IMR-90 (cell line): ENCODE measurements around the gene E4F1. TPM values are rescaled to one million over a fixed set of nuclear protein-coding genes. Genes with fewer than 3 reads are reported as not detected.
A peak's percentile ranks its signal among the peaks of the same experiment; 100 is the strongest.

Experiments used
- ATAC-seq: fragments of 200-7000 bp; cut with Tn5 transposase; 2 replicates; pipeline ENCODE4 v1.9.1; 2020; ENCODE audit warnings: low read depth, mild to moderate bottlenecking, moderate library complexity
- BruUV-seq: library from RNA; stranded (reverse); fragments of 400-500 nt; replicated peaks from 2 replicates; lab custom pipeline; 2021; lab: Mats Ljungman, UMichigan
- CTCF ChIA-PET: fragments of 300-600 bp; formaldehyde crosslinking; extraction: SDS; loops from one replicate; lab custom pipeline; 2021; ENCODE audit warnings: antibody characterized with exemption; lab: Yijun Ruan, JAX
- POLR2A ChIA-PET: fragments of 300-600 bp; sonication (Branson Sonifier 250); formaldehyde crosslinking; loops from one replicate; lab custom pipeline; 2022; ENCODE audit warnings: antibody characterized with exemption; ENCODE audit not compliant: unreplicated experiment; lab: Charles Lee
- DNase-seq: peaks from one replicate; pipeline ENCODE4 v3.0.0; 2013
- H2AFZ ChIP-seq: replicated peaks from 2 replicates; pipeline ENCODE3; 2013; ENCODE audit warnings: low read length, mild to moderate bottlenecking; ENCODE audit not compliant: poor library complexity
- H2AK5ac ChIP-seq: 2 replicates; pipeline ENCODE4 v1.6.1; 2013; ENCODE audit warnings: low read depth, low read length, inconsistent platforms
- H2AK9ac ChIP-seq: replicated peaks from 2 replicates; pipeline ENCODE3; 2013; ENCODE audit warnings: mild to moderate bottlenecking, low read depth, low read length, moderate library complexity; ENCODE audit not compliant: poor library complexity
- H2BK120ac ChIP-seq: 2 replicates; pipeline ENCODE4 v1.6.1; 2013; ENCODE audit warnings: low read depth, low read length, inconsistent platforms
- H2BK15ac ChIP-seq: 3 replicates; pipeline ENCODE4 v1.6.1; 2013; ENCODE audit warnings: low read depth, low read length, inconsistent platforms
- H2BK20ac ChIP-seq: 2 replicates; pipeline ENCODE4 v1.6.1; 2013; ENCODE audit warnings: low read depth, mild to moderate bottlenecking, inconsistent platforms, low read length, moderate library complexity
- H2BK5ac ChIP-seq: 2 replicates; pipeline ENCODE4 v1.6.1; 2013; ENCODE audit warnings: mild to moderate bottlenecking, low read depth, low read length, inconsistent platforms; ENCODE audit not compliant: poor library complexity, severe bottlenecking
- H3K14ac ChIP-seq: replicated peaks from 2 replicates; pipeline ENCODE4 v1.6.1; 2013; ENCODE audit warnings: low read depth, low read length, inconsistent platforms
- H3K18ac ChIP-seq: 2 replicates; pipeline ENCODE4 v1.6.1; 2013; ENCODE audit warnings: low read depth, low read length, control low read depth
- H3K23ac ChIP-seq: 2 replicates; pipeline ENCODE4 v1.6.1; 2013; ENCODE audit warnings: low read depth, low read length, inconsistent platforms
- H3K27ac ChIP-seq: 2 replicates; pipeline ENCODE4 v1.5.1; 2013; ENCODE audit warnings: mild to moderate bottlenecking, control low read depth, low read length; ENCODE audit not compliant: insufficient read depth
- H3K27me3 ChIP-seq: 2 replicates; pipeline ENCODE4 v1.6.1; 2013; ENCODE audit warnings: low read length; ENCODE audit not compliant: control insufficient read depth, insufficient read depth
- H3K36me3 ChIP-seq: 2 replicates; pipeline ENCODE4 v1.6.1; 2013; ENCODE audit warnings: low read length, mixed read lengths; ENCODE audit not compliant: control insufficient read depth, insufficient read depth
- H3K4ac ChIP-seq: 2 replicates; pipeline ENCODE4 v1.6.1; 2013; ENCODE audit warnings: low read depth, low read length, inconsistent platforms
- H3K4me1 ChIP-seq: 2 replicates; pipeline ENCODE4 v1.6.1; 2013; ENCODE audit warnings: low read length, mixed read lengths; ENCODE audit not compliant: control insufficient read depth, insufficient read depth
- H3K4me2 ChIP-seq: 2 replicates; pipeline ENCODE4 v1.6.1; 2013; ENCODE audit warnings: low read depth, mild to moderate bottlenecking, control low read depth, low read length, moderate library complexity
- H3K4me3 ChIP-seq: 2 replicates; pipeline ENCODE4 v1.5.1; 2013; ENCODE audit warnings: low read depth, mild to moderate bottlenecking, control low read depth, low read length, moderate library complexity; ENCODE audit not compliant: insufficient read depth
- H3K56ac ChIP-seq: 2 replicates; pipeline ENCODE4 v1.6.1; 2013; ENCODE audit warnings: low read length, inconsistent platforms; ENCODE audit not compliant: insufficient read depth; ENCODE audit errors: extremely low read depth
- H3K79me1 ChIP-seq, 2 experiments: 2 replicates each; pipeline ENCODE4 v1.6.1; 2013; ENCODE audit warnings: low read length in 2 of 2, inconsistent platforms in 1 of 2, low read depth in 1 of 2
- H3K9ac ChIP-seq: 2 replicates; pipeline ENCODE4 v1.6.1; 2013; ENCODE audit warnings: low read depth, low read length, control low read depth
- H3K9me1 ChIP-seq: 2 replicates; pipeline ENCODE4 v1.6.1; 2013; ENCODE audit warnings: low read length, inconsistent platforms; ENCODE audit not compliant: insufficient read depth
- H3K9me3 ChIP-seq: 2 replicates; pipeline ENCODE4 v1.6.1; 2013; ENCODE audit warnings: low read length; ENCODE audit not compliant: control insufficient read depth, insufficient read depth
- H4K20me1 ChIP-seq: 2 replicates; pipeline ENCODE4 v1.6.1; 2013; ENCODE audit warnings: low read length, inconsistent platforms; ENCODE audit not compliant: insufficient read depth
- H4K5ac ChIP-seq: 2 replicates; pipeline ENCODE4 v1.6.1; 2013; ENCODE audit warnings: mild to moderate bottlenecking, low read depth, low read length, control low read depth
- H4K8ac ChIP-seq, 2 experiments: 2 replicates each; pipeline ENCODE4 v1.6.1; 2013; ENCODE audit warnings: low read depth in 2 of 2, low read length in 2 of 2, control low read depth in 1 of 2, inconsistent platforms in 1 of 2
- H4K91ac ChIP-seq: 2 replicates; pipeline ENCODE4 v1.6.1; 2013; ENCODE audit warnings: low read depth, low read length, inconsistent platforms; ENCODE audit not compliant: insufficient read depth
- BHLHE40 ChIP-seq: fragments of 150-350 bp; IDR thresholded peaks from 2 replicates; pipeline ENCODE4 v1.6.1; 2016; ENCODE audit warnings: mild to moderate bottlenecking, low read depth, low read length
- CEBPB ChIP-seq: IDR thresholded peaks from 2 replicates; pipeline ENCODE4 v1.6.1; 2012; ENCODE audit warnings: low read depth, low read length, improper control_type of control experiment
- CHD1 ChIP-seq: IDR thresholded peaks from 2 replicates; pipeline ENCODE4 v1.6.1; 2012; ENCODE audit warnings: low read depth, low read length, improper control_type of control experiment
- CTCF ChIP-seq: conservative IDR thresholded peaks from 2 replicates; pipeline ENCODE4 v1.5.1; 2012; ENCODE audit warnings: mild to moderate bottlenecking, low read depth, low read length, improper control_type of control experiment
- ELK1 ChIP-seq: fragments of 150-350 bp; IDR thresholded peaks from 2 replicates; pipeline ENCODE4 v1.6.1; 2016; ENCODE audit warnings: low read depth, mild to moderate bottlenecking, low read length, moderate library complexity, borderline replicate concordance
- MAZ ChIP-seq: IDR thresholded peaks from 2 replicates; pipeline ENCODE4 v1.6.1; 2012; ENCODE audit warnings: low read depth, mild to moderate bottlenecking, low read length, improper control_type of control experiment, moderate library complexity, borderline replicate concordance
- MXI1 ChIP-seq: IDR thresholded peaks from 2 replicates; pipeline ENCODE4 v1.6.1; 2012; ENCODE audit warnings: low read depth, mild to moderate bottlenecking, low read length, moderate library complexity, borderline replicate concordance
- POLR2A ChIP-seq: IDR thresholded peaks from 2 replicates; pipeline ENCODE4 v1.6.1; 2012; ENCODE audit warnings: mild to moderate bottlenecking, low read depth, low read length
- RFX5 ChIP-seq: IDR thresholded peaks from 2 replicates; pipeline ENCODE4 v1.8.0; 2012; ENCODE audit warnings: low read depth, mild to moderate bottlenecking, low read length, moderate library complexity
- USF2 ChIP-seq: fragments of 150-350 bp; IDR thresholded peaks from 2 replicates; pipeline ENCODE4 v1.6.1; 2017; ENCODE audit warnings: mild to moderate bottlenecking, antibody characterized with exemption, low read length, low read depth
- WGBS, 2 experiments: methylation state at CpG; one replicate each; pipeline versions ENCODE4 v1.1.5 to v1.1.7; 2013; ENCODE audit warnings: missing lambda C conversion rate in 2 of 2; ENCODE audit not compliant: insufficient read length in 1 of 2; ENCODE audit errors: extremely low coverage in 2 of 2; 5-methylcytosine and 5-hydroxymethylcytosine counted together
- dilution Hi-C: fragments of 300-500 bp; cut with HindIII; formaldehyde crosslinking; loops from one replicate; pipeline ENCODE4 v1.14.3; 2018; ENCODE audit warnings: low sequenced_read_pairs; ENCODE audit not compliant: unreplicated experiment
- in situ Hi-C: fragments of 300-500 bp; cut with MboI; formaldehyde crosslinking; loops from 3 replicates; pipeline ENCODE4 v1.14.3; 2019; ENCODE audit warnings: low sequenced_read_pairs, inconsistent platforms, mixed read lengths
- intact Hi-C: fragments of 100-400 bp; cut with micrococcal nuclease; formaldehyde crosslinking; loops from 2 replicates; pipeline ENCODE4 v1.10.0; 2022
- polyA plus RNA-seq, 3 experiments: library from polyadenylated mRNA; depleted of rRNA; stranded (reverse); fragments of >200 nt; gene quantifications; 2 replicates each; pipeline ENCODE4 v1.2.3, GENCODE V29; 2012; ENCODE audit warnings: low replicate concordance in 1 of 3
- total RNA-seq: library from RNA; depleted of rRNA; stranded (reverse); fragments of >200 nt; gene quantifications from 2 replicates; pipeline ENCODE4 v1.2.3, GENCODE V29; 2012

E4F1 gene
- total and polyA plus RNA-seq, 2 of the 4 experiments (the other 2 are of a cell fraction): 13.1 to 33.0 TPM

GRCh38 chr16:2205104-2205966 is 18.1 kb upstream of the E4F1 start, which contains the start of gene MLST8:
Gene MLST8, plus strand, starts transcription at chr16:2205454. Its CDS starts 632 bp downstream, at chr16:2206086.
- peak within 1 kb of the TSS; percentile 95 for H3K23ac ChIP-seq
- no peaks in the 10 kb centered on the region for H3K9me3 ChIP-seq
- peak within 1 kb of the TSS; percentile 91 for H3K4me2 ChIP-seq
- peaks cover 5% of the 10 kb centered on the region; the same call in 1 of the 2 replicates for H4K20me1 ChIP-seq
- H3K79me1 ChIP-seq: peaks cover 13 to 24% of the 10 kb centered on the region in 2 experiments
- 1% methylated on average over 48 of the region's 93 CpGs; no CpG with 5 or more reads in 1 of the 2 experiments for WGBS, 2 experiments
- H3K9me1 ChIP-seq: peaks cover 6% of the 10 kb centered on the region; the same call in 1 of the 2 replicates
- peak within 1 kb of the TSS; percentile 97 for H4K5ac ChIP-seq
- CTCF ChIA-PET: interaction anchor here (0.6 kb wide), 1 partner anchor 183 kb away, joined by 3 read pairs; no protein-coding TSS in a partner anchor
- peak within 1 kb of the TSS; percentile 98 for H2AK5ac ChIP-seq
- BruUV-seq: no TSS peak
- peaks cover 7% of the 10 kb centered on the region for H3K4me1 ChIP-seq
- H2BK15ac ChIP-seq: peak within 1 kb of the TSS; percentile 74; the same call in 1 of the 3 replicates
- peak within 1 kb of the TSS; percentile 99 for H2BK5ac ChIP-seq
- peaks cover 25% of the 10 kb centered on the region; the same call in 1 of the 2 replicates for H3K36me3 ChIP-seq
- H4K91ac ChIP-seq: peak within 1 kb of the TSS; percentile 99
- H2AFZ ChIP-seq: peak within 1 kb of the TSS; percentile 100
- dilution Hi-C loops (no loop called here), in situ Hi-C loops (no loop called here), intact Hi-C loops (no loop called here)
- peak within 1 kb of the TSS; percentile 100 for H2AK9ac ChIP-seq
- H2BK120ac ChIP-seq: peak within 1 kb of the TSS; percentile 93
- peak within 1 kb of the TSS; percentile 73; the same call in 1 of the 2 replicates for H2BK20ac ChIP-seq
- POLR2A ChIA-PET: no interaction called here
- TF ChIP-seq BHLHE40: peak; percentile 96
- TF ChIP-seq USF2: peak; percentile 63
- TF ChIP-seq CEBPB: no peak
- TF ChIP-seq MAZ: peak; percentile 70; the same call in 1 of the 2 replicates
- TF ChIP-seq CHD1: peak; percentile 88; the same call in 1 of the 2 replicates
- TF ChIP-seq CTCF: 0 out of 2 replicates have a peak, but pooled peaks have one; percentile 14
- TF ChIP-seq POLR2A: peak; percentile 84; the same call in 1 of the 2 replicates
- 0 out of 2 replicates have a peak, but pooled peaks have one; percentile 18 for TF ChIP-seq MXI1
- no peak for TF ChIP-seq ELK1
- no peak for TF ChIP-seq RFX5
- H3K18ac ChIP-seq: peak within 1 kb of the TSS; percentile 91
- DNase-seq (peak; percentile 80), ATAC-seq (peak; percentile 96)
- peak within 1 kb of the TSS; percentile 91 to 100 for H4K8ac ChIP-seq
- peaks cover 6% of the 10 kb centered on the region for H3K27me3 ChIP-seq
- peak within 1 kb of the TSS; percentile 92 for H3K4me3 ChIP-seq
- H3K27ac ChIP-seq: peak within 1 kb of the TSS; percentile 99
- H3K14ac ChIP-seq: peak within 1 kb of the TSS; percentile 99
- H3K4ac ChIP-seq: peak within 1 kb of the TSS; percentile 99
- peak within 1 kb of the TSS; percentile 97 for H3K9ac ChIP-seq
- H3K56ac ChIP-seq: peak within 1 kb of the TSS; percentile 94
